HCT116 (cell line): ENCODE results near the gene CIC.

Experiments
- CTCF ChIP-seq, 3 experiments: fragments of 200-600 bp in 1 of 3; sonication (generic) in 1 of 3; IDR thresholded peaks in 2 of 3; conservative IDR thresholded peaks in 1 of 3; 2 replicates each; pipeline ENCODE4 v1.5.1; 2012 to 2017; ENCODE audit warnings: low read depth in 2 of 3, low read length in 2 of 3, antibody characterized with exemption in 1 of 3, borderline replicate concordance in 1 of 3, control low read depth in 1 of 3, mild to moderate bottlenecking in 1 of 3, mixed read lengths in 1 of 3, mixed run types in 1 of 3, moderate library complexity in 1 of 3; ENCODE audit not compliant: insufficient read depth in 1 of 3
- POLR2A ChIP-seq: IDR thresholded peaks from 2 replicates; pipeline ENCODE4 v1.7.0; 2011; ENCODE audit warnings: borderline replicate concordance; ENCODE audit not compliant: insufficient read depth, insufficient read length; ENCODE audit errors: extremely low read depth

- TF ChIP-seq CTCF (IDR thresholded peaks at IDR 0.05 in 2 of 3, conservative IDR thresholded peaks at IDR 0.05 in 1 of 3; ENCODE audit: borderline replicate concordance in 1 of 3, insufficient read depth in 1 of 3, low read depth in 2 of 3, low read length in 2 of 3) (no peak), POLR2A (no peak)
Observed at GRCh38 chr19:42284591-42285341, 15.7 kb downstream of the CIC start.
